SK-N-SH (cell line): Measurements from ENCODE around the gene DDX31. TPM values are rescaled to one million over a fixed set of nuclear protein-coding genes. Genes with fewer than 3 reads are reported as not detected.

Experiments
- CTCF ChIA-PET: fragments of 300-600, 350-600 bp; formaldehyde crosslinking; extraction: SDS; loops from one replicate; lab custom pipeline; 2021; lab: Yijun Ruan, JAX
- POLR2A ChIA-PET: fragments of 350-600 bp; sonication (Branson Sonifier 250); formaldehyde crosslinking; extraction: SDS; loops from one replicate; lab custom pipeline; 2020; ENCODE audit warnings: antibody characterized with exemption, inconsistent platforms; lab: Yijun Ruan, JAX
- DNase-seq: peaks from one replicate; pipeline ENCODE4 v3.0.0; 2012
- H2AFZ ChIP-seq: fragments of 200-600 bp; sonication (generic); 2 replicates; pipeline ENCODE4 v1.8.1; 2016; ENCODE audit warnings: antibody characterized with exemption, mild to moderate bottlenecking, low read depth
- H3F3A ChIP-seq: fragments of 200-600 bp; sonication (generic); replicated peaks from 2 replicates; pipeline ENCODE3; 2016; ENCODE audit warnings: antibody characterized with exemption, mild to moderate bottlenecking; ENCODE audit not compliant: insufficient read depth
- H3K27ac ChIP-seq, 2 experiments: fragments of 200-500 bp in 1 of 2; fragments of 200-600 bp in 1 of 2; sonication (Bioruptor generic) in 1 of 2; sonication (generic), shearing (Covaris generic) in 1 of 2; 2 replicates each; pipeline versions ENCODE4 v1.5.1 to v1.6.1; 2014 to 2016; ENCODE audit warnings: low read depth in 2 of 2, inconsistent platforms in 1 of 2, low read length in 1 of 2, mild to moderate bottlenecking in 1 of 2, mixed read lengths in 1 of 2
- H3K27me3 ChIP-seq: fragments of 200-600 bp; sonication (generic), shearing (Covaris generic); 2 replicates; pipeline ENCODE4 v1.6.1; 2016; ENCODE audit warnings: mixed run types; ENCODE audit not compliant: insufficient read depth
- H3K36me3 ChIP-seq, 2 experiments: fragments of 200-500 bp in 1 of 2; fragments of 200-600 bp in 1 of 2; sonication (Bioruptor generic) in 1 of 2; sonication (generic) in 1 of 2; replicated peaks in 1 of 2; 2 replicates each; pipeline versions ENCODE3 to v1.5.1; 2014 to 2016; ENCODE audit warnings: low read length in 1 of 2, mild to moderate bottlenecking in 1 of 2; ENCODE audit not compliant: insufficient read depth in 2 of 2, control insufficient read depth in 1 of 2
- H3K4me1 ChIP-seq, 2 experiments: fragments of 200-500 bp in 1 of 2; fragments of 200-600 bp in 1 of 2; sonication (Bioruptor generic) in 1 of 2; sonication (generic), shearing (Covaris generic) in 1 of 2; 2 replicates each; pipeline versions ENCODE4 v1.5.1 to v1.6.1; 2014 to 2016; ENCODE audit warnings: low read depth in 1 of 2, low read length in 1 of 2, mixed run types in 1 of 2; ENCODE audit not compliant: insufficient read depth in 2 of 2, control insufficient read depth in 1 of 2
- H3K4me2 ChIP-seq: fragments of 200-600 bp; sonication (generic), shearing (Covaris generic); 2 replicates; pipeline ENCODE4 v1.6.1; 2017; ENCODE audit warnings: mixed run types
- H3K4me3 ChIP-seq, 2 experiments: fragments of 200-500 bp in 1 of 2; fragments of 200-600 bp in 1 of 2; sonication (Bioruptor generic) in 1 of 2; sonication (generic), shearing (Covaris generic) in 1 of 2; 2 replicates each; pipeline versions ENCODE4 v1.5.1 to v1.8.1; 2014 to 2016; ENCODE audit warnings: low read depth in 2 of 2, inconsistent platforms in 1 of 2, low read length in 1 of 2, mild to moderate bottlenecking in 1 of 2, mixed read lengths in 1 of 2, moderate library complexity in 1 of 2
- H3K79me2 ChIP-seq: fragments of 200-600 bp; sonication (generic); 2 replicates; pipeline ENCODE4 v1.8.1; 2017; ENCODE audit warnings: mild to moderate bottlenecking; ENCODE audit not compliant: insufficient read depth
- H3K9ac ChIP-seq: fragments of 200-600 bp; sonication (generic); 2 replicates; pipeline ENCODE4 v1.6.1; 2017; ENCODE audit warnings: mixed run types
- H3K9me2 ChIP-seq: fragments of 200-600 bp; sonication (generic); 2 replicates; pipeline ENCODE4 v1.6.1; 2017; ENCODE audit warnings: mixed run types
- H3K9me3 ChIP-seq: fragments of 200-600 bp; sonication (generic); 2 replicates; pipeline ENCODE4 v1.6.1; 2017; ENCODE audit warnings: mixed run types, mild to moderate bottlenecking, moderate library complexity
- H4K20me1 ChIP-seq: fragments of 200-600 bp; sonication (generic); 2 replicates; pipeline ENCODE4 v1.6.1; 2017; ENCODE audit warnings: mild to moderate bottlenecking, mixed run types; ENCODE audit not compliant: insufficient read depth
- ELF1 ChIP-seq: IDR thresholded peaks from 2 replicates; pipeline ENCODE4 v1.4.0; 2012
- EP300 ChIP-seq, 2 experiments: IDR thresholded peaks; 2 replicates each; pipeline versions ENCODE4 v1.4.0 to v1.6.1; 2012; ENCODE audit warnings: borderline replicate concordance in 1 of 2, low read depth in 1 of 2, low read length in 1 of 2
- FOXJ3 ChIP-seq: sonication (generic); formaldehyde crosslinking; IDR thresholded peaks from 2 replicates; pipeline ENCODE4 v1.5.1; 2020; ENCODE audit warnings: mild to moderate bottlenecking, missing genetic modification reagents
- FOXM1 ChIP-seq: IDR thresholded peaks from 2 replicates; pipeline ENCODE4 v1.4.0; 2012; ENCODE audit warnings: low read depth, mild to moderate bottlenecking
- JUND ChIP-seq: IDR thresholded peaks from 2 replicates; pipeline ENCODE4 v1.4.0; 2012
- NRF1 ChIP-seq: IDR thresholded peaks from 2 replicates; pipeline ENCODE4 v1.6.1; 2012; ENCODE audit warnings: low read depth, mild to moderate bottlenecking, low read length
- TCF12 ChIP-seq: IDR thresholded peaks from 2 replicates; pipeline ENCODE4 v1.4.0; 2012
- TEAD4 ChIP-seq: IDR thresholded peaks from 2 replicates; pipeline ENCODE4 v1.4.0; 2012; ENCODE audit warnings: mild to moderate bottlenecking, borderline replicate concordance; ENCODE audit not compliant: insufficient read depth
- YY1 ChIP-seq: IDR thresholded peaks from 2 replicates; pipeline ENCODE4 v1.4.0; 2012; ENCODE audit warnings: low read depth, mild to moderate bottlenecking
- ZBTB33 ChIP-seq: IDR thresholded peaks from 2 replicates; pipeline ENCODE4 v1.4.0; 2012; ENCODE audit warnings: low read depth, borderline replicate concordance
- WGBS: methylation state at CpG from one replicate; pipeline ENCODE4 v1.1.6; 2017; ENCODE audit warnings: low lambda C conversion rate; 5-methylcytosine and 5-hydroxymethylcytosine counted together
- polyA plus RNA-seq, 3 experiments: library from polyadenylated mRNA; depleted of rRNA; stranded (reverse); fragments of >200 nt; gene quantifications; 2 replicates each; pipeline ENCODE4 v1.2.3, GENCODE V29; 2012
- TF ChIP-seq, protein P1 (sequence below): IDR thresholded peaks from 2 replicates; pipeline ENCODE4 v1.6.1; 2012; ENCODE audit warnings: mild to moderate bottlenecking, low read depth, low read length, moderate library complexity
- TF ChIP-seq, protein P2 (sequence below): IDR thresholded peaks from 2 replicates; pipeline ENCODE4 v1.4.0; 2012; ENCODE audit warnings: low read depth

Gene DDX31
- polyA plus RNA-seq, 1 of the 3 experiments (the other 2 are of a cell fraction): 13.9 TPM

- H3K4me1 ChIP-seq: no peaks in the 10 kb centered on the region
- no peak overlapping the region for H3K27ac ChIP-seq
- H4K20me1 ChIP-seq: no peaks in the 10 kb centered on the region
- H3K9me2 ChIP-seq: no peaks in the 10 kb centered on the region
- POLR2A ChIA-PET: no interaction called here
- no peak for DNase-seq
- H3F3A ChIP-seq: peaks cover 6% of the 10 kb centered on the region
- no peak overlapping the region for H3K4me2 ChIP-seq
- H3K9me3 ChIP-seq: no peaks in the 10 kb centered on the region
- WGBS: 100% methylated on average over 1 of the region's 1 CpG
- no peak overlapping the region for H3K4me3 ChIP-seq
- peaks cover 68 to 76% of the 10 kb centered on the region in 2 experiments for H3K36me3 ChIP-seq
- H3K9ac ChIP-seq: no peak overlapping the region
- CTCF ChIA-PET: interaction anchor here (0.8 to 1.1 kb wide), 2 partner anchors 109 to 212 kb away, joined by 4 read pairs; no protein-coding TSS in a partner anchor
- TF ChIP-seq, protein P1, sequence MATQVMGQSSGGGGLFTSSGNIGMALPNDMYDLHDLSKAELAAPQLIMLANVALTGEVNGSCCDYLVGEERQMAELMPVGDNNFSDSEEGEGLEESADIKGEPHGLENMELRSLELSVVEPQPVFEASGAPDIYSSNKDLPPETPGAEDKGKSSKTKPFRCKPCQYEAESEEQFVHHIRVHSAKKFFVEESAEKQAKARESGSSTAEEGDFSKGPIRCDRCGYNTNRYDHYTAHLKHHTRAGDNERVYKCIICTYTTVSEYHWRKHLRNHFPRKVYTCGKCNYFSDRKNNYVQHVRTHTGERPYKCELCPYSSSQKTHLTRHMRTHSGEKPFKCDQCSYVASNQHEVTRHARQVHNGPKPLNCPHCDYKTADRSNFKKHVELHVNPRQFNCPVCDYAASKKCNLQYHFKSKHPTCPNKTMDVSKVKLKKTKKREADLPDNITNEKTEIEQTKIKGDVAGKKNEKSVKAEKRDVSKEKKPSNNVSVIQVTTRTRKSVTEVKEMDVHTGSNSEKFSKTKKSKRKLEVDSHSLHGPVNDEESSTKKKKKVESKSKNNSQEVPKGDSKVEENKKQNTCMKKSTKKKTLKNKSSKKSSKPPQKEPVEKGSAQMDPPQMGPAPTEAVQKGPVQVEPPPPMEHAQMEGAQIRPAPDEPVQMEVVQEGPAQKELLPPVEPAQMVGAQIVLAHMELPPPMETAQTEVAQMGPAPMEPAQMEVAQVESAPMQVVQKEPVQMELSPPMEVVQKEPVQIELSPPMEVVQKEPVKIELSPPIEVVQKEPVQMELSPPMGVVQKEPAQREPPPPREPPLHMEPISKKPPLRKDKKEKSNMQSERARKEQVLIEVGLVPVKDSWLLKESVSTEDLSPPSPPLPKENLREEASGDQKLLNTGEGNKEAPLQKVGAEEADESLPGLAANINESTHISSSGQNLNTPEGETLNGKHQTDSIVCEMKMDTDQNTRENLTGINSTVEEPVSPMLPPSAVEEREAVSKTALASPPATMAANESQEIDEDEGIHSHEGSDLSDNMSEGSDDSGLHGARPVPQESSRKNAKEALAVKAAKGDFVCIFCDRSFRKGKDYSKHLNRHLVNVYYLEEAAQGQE: no peak
- TF ChIP-seq FOXM1: no peak
- no peak for TF ChIP-seq JUND
- TF ChIP-seq TEAD4: no peak
- no peak for TF ChIP-seq YY1
- no peak for TF ChIP-seq ZBTB33
- H3K27me3 ChIP-seq: no peaks in the 10 kb centered on the region
- peaks cover 20% of the 10 kb centered on the region; the same call in 1 of the 2 replicates for H3K79me2 ChIP-seq
- no peak overlapping the region for H2AFZ ChIP-seq
Observed at GRCh38 chr9:132690696-132691095, 20.9 kb upstream of the DDX31 start.

DNA sequence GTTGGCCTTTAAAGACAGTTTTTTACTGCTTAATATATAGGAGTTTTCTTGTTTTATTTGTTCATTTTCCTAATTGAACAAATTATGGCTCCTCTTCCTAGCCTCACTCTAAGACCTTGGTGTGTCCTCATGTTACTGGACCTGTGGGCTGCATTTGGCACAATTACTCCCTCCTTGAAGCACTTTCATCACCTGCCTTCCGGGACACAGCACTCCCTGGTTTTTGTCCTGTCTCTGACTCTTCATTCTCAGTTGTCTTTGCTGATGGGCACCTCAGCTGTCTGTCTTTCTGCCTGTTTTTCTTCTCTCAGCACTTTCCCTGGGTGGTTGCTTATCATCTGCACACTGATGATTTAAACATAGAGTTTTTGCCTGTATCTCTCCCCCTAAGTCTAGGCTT is 14.1 kb upstream of the DDX31 start:
- H3K9me3 ChIP-seq: no peaks in the 10 kb centered on the region
- no peaks in the 10 kb centered on the region for H3K27me3 ChIP-seq
- CTCF ChIA-PET: no interaction called here
- no peak overlapping the region for H3K4me3 ChIP-seq
- H4K20me1 ChIP-seq: peaks cover 48% of the 10 kb centered on the region
- no peak overlapping the region for H2AFZ ChIP-seq
- peaks cover 78% of the 10 kb centered on the region for H3K79me2 ChIP-seq
- H3K4me2 ChIP-seq: no peak overlapping the region
- WGBS: 96% methylated on average over 1 of the region's 1 CpG
- H3K27ac ChIP-seq: no peak overlapping the region
- H3K9ac ChIP-seq: no peak overlapping the region
- POLR2A ChIA-PET: no interaction called here
- TF ChIP-seq, protein P2, sequence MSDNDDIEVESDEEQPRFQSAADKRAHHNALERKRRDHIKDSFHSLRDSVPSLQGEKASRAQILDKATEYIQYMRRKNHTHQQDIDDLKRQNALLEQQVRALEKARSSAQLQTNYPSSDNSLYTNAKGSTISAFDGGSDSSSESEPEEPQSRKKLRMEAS: no peak
- TF ChIP-seq TCF12 (no peak), EP300 (IDR thresholded peaks at IDR 0.05; ENCODE audit: borderline replicate concordance in 1 of 2, low read depth in 1 of 2, low read length in 1 of 2) (no peak), NRF1 (no peak), FOXJ3 (no peak), TEAD4 (no peak), ELF1 (no peak)
- DNase-seq: no peak
- H3K4me1 ChIP-seq: no peaks in the 10 kb centered on the region
- H3K9me2 ChIP-seq: no peaks in the 10 kb centered on the region
- H3K36me3 ChIP-seq: peaks cover 74 to 83% of the 10 kb centered on the region in 2 experiments
- peaks cover 3% of the 10 kb centered on the region for H3F3A ChIP-seq
